Retinal pigment epithelial cell (primary cell): ENCODE results near the gene SRSF2.
"Not testable (repeated sequence)": the region's sequence is repeated elsewhere in the genome, so short reads cannot be mapped to it uniquely, and the experiment has no call there.

Experiments
- DNase-seq: peaks from one replicate; pipeline ENCODE4 v3.0.0-alpha.2; 2010; ENCODE audit warnings: low read depth
- H3K4me3 ChIP-seq: 2 replicates; pipeline ENCODE4 v1.5.1; 2011; ENCODE audit warnings: mild to moderate bottlenecking, low read length, control low read depth, moderate library complexity
- TF ChIP-seq, protein P1 (sequence below): conservative IDR thresholded peaks from 2 replicates; pipeline ENCODE4 v1.5.1; 2011; ENCODE audit warnings: low read depth, low read length, control low read depth, inconsistent platforms

SRSF2 gene

DNA sequence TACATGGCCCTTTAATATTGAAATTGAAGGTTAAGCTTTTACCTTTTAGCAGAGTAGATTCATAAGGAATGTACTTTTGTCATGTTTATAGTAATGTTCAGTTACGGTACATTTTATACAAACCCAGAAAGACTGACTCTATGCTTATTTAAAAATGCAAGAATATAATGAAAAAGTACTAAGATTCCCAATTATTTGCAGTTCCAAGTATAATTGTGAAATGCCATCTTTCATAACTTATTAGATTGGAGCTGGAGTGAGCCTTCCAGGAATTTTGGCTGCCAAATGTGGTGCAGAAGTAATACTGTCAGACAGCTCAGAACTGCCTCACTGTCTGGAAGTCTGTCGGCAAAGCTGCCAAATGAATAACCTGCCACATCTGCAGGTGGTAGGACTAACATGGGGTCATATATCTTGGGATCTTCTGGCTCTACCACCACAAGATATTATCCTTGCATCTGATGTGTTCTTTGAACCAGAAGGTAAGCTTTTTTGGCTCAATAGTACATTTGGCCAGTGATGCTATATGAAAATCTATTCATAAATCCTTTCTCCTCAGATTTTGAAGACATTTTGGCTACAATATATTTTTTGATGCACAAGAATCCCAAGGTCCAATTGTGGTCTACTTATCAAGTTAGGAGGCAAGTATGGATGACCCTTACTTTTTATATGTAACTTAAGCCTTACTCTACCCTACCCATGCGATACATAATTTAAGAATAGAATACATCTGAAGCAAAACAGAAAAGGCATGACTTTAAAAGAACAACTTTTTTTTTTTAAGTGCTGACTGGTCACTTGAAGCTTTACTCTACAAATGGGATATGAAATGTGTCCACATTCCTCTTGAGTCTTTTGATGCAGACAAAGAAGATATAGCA is 4.2 kb downstream of the SRSF2 start:
- peak overlapping the region; percentile 11 for H3K4me3 ChIP-seq
- DNase-seq = no peak
- TF ChIP-seq, protein P1, sequence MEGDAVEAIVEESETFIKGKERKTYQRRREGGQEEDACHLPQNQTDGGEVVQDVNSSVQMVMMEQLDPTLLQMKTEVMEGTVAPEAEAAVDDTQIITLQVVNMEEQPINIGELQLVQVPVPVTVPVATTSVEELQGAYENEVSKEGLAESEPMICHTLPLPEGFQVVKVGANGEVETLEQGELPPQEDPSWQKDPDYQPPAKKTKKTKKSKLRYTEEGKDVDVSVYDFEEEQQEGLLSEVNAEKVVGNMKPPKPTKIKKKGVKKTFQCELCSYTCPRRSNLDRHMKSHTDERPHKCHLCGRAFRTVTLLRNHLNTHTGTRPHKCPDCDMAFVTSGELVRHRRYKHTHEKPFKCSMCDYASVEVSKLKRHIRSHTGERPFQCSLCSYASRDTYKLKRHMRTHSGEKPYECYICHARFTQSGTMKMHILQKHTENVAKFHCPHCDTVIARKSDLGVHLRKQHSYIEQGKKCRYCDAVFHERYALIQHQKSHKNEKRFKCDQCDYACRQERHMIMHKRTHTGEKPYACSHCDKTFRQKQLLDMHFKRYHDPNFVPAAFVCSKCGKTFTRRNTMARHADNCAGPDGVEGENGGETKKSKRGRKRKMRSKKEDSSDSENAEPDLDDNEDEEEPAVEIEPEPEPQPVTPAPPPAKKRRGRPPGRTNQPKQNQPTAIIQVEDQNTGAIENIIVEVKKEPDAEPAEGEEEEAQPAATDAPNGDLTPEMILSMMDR = no peak

DNA sequence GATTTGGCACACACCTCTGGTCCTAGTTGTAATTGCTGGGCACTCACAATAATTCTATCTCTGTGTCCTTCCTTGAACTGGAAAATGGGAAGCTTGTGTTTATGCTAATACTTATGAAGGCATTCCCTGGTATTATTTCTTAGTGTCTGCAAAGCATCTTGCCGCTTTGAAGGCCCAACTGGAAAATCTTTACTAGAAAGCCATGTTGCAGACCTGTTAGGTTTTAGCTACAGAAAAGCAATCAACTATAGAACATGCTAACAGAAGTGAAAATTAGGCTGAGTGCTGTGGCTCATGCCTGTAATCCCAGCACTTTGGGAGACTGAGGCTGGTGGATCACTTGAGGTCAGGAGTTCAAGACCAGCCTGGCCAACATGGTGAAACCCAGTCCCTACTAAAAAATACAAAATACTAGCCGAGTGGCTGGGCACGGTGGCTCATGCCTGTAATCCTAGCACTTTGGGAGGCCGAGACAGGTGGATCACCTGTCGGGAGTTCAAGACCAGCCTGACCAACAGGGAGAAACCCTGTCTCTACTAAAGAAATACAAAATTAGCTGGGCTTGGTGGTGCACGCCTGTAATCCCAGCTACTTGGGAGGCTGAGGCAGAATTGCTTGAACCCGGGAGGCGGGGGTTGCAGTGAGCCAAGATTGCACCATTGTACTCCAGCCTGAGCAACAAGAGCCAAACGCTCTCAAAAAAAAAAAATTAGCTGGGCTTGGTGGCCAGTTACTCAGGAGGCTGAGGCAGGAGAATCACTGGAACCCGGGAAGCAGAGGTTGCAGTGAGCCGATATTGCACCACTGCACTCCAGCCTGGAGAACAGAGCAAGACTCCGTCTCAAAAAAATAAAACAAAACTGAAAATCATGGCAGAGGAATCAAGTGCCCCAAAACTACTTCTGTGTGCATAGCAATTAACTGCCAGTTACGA is 5.1 kb downstream of the SRSF2 start:
- DNase-seq, H3K4me3 ChIP-seq: not testable (repeated sequence)

DNA sequence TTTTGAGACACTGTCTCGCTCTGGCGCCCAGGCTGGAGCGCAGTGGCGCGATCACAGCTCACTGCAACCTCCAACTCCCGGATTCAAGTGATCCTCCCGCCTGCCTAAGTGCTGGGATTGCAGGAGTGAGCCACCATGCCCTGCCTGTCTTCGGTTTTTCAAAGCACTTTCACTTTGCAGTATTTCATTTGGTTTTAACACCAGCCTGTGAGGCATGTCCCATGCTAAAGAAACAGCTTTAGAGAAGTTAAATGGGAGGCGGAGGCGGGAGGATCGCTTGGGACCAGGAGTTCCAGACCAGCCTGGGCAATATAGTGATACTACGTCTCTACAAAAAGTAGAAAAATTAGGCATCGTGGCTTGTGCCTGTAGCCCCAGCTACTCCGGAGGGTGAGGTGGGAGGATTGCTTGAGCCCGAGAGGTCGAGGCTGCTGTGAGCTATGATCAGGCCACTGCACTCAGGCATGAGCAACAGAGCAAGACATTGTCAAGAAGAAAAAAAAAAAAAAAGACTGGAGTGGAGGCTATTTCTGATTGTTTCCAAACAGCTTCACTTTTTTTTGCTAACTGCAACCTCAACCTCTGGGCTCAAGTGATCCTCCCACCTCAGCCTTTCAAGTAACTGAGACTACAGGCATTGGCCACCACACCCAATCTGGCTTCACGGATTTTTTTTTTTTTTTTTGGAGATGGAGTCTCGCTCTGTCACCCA is 9.2 kb downstream of the SRSF2 start:
- peak overlapping the region; percentile 80 for H3K4me3 ChIP-seq
- no peak for DNase-seq
- TF ChIP-seq, protein P1 = no peak

DNA sequence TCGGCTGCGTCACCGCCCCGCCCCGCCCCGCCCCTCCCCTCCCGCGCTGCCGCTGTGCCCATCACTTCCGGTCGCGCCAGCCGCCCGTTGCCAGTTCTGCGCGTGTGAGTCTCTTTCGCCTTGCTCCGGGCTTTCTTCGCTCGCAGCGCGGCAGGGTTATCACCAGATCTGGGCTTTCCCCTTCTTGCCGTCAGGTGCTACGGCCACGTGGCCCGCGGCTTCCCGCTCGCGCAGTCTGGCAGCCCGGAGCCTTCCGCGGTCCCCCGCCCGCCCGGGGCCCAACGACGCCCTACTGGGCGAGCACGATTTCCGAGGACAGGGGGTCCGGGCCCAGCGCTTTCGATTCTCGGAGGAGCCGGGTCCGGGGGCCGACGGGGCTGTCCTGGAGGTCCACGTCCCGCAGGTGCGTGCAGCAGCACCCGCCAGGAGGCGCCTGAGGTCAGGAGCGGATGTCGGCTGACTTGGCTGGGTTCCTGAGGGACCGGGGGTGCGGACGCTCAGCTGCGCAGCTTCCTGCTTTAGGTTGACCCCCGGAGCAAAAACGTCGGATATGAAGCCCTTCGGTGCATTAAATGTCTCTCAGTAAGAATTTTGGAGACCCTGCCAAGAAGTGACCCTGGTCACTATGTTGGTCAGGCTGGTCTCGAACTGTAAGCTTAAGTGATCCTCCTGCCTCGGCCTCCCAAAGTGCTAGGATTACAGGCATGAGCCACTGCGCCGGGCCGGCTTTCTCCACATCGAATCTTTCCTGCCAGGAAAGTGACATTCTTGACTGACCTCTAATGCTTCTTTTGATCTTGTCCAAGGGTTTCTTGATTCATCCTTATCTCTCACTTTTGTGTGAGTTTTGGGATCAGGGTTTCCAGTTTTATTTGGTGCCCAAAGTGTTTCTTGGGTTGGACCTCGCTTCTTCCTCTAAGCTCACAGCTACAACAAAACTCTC is 10.1 kb downstream of the SRSF2 start, which contains the start of gene METTL23:
Gene METTL23, plus strand, starts transcription at position 64 of the 943 bp plus-strand sequence. CDS start 2,872 bp downstream, outside the sequence.
- TF ChIP-seq, protein P1 = peak; percentile 73
- peak within 1 kb of the TSS; percentile 80 for H3K4me3 ChIP-seq
- DNase-seq = no peak

DNA sequence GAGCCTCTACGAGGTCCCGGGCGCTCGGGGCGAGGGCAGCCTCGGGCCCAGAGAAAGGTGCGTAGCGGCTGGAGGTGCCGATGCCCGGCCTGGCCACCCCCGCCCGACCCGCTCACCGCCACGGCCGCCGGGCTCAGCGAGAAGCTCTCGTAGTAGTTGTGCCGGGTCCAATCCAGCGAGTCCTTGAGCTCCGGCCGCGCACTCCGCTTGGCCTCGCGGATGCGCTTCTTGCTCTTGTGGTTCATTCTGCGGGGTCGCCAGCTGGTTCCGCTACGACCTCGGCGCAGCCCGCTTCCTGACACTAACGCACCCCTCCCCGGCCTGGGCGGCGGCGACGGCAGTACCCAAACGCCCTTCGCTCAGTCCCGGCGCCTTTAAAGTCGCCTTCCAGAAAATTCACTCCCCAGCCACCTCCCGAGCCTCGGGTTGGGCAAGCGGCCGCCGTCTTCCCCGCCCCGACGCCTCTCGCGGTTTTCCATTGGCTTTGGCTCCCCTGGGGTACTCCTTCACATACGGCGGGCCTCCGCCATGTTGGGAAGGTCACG is 10.8 kb downstream of the SRSF2 start, which contains the start of gene JMJD6:
Gene JMJD6, minus strand, starts transcription at position 376 of the 545 bp plus-strand sequence. Its CDS starts 131 bp downstream, at position 245.
- peak within 1 kb of the TSS; percentile 80 for H3K4me3 ChIP-seq
- DNase-seq = peak; percentile 82
- TF ChIP-seq, protein P1 = no peak

DNA sequence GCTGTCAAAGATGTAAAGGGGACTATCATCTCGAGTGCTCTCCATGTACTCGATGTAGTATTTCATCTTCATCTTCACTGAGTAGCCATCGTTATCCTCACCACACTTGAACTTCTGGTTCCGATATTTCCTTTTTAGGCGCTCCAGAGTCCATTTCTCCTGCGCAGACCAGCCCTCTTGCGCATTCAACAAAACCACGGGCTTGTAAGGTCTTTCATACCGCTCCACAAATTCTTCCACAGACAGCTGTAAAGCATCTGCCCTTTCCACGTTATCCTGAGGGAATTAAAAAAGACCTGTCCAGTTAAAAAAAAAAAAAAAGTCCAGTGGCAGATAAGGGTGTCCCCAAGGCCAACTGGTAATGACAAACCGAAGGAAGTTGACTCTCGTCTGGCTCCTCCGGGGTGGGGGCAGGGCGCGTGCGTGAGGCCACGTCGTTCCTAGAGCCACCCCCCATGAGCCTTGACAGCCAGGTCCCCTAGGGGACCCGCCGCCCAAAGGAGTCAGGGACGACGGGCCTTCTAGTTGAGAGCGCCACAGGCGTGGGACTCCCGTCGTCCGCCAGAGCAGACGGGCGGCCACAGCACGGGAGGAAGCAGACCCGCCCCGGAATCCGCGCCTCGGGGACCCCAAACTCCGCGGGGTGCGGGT is 11.4 kb downstream of the SRSF2 start:
- no peak for DNase-seq
- H3K4me3 ChIP-seq = peak overlapping the region; percentile 80
- TF ChIP-seq, protein P1 = no peak
